ENCODE results near the gene PCSK5.

GRCh38 chr9:76358628-76359280 is 468.3 kb downstream of the PCSK5 start:
- TF ChIP-seq CTCF (IDR thresholded peaks at IDR 0.05; ENCODE audit: poor library complexity), result no peak
- TF ChIP-seq EZH2 (IDR thresholded peaks at IDR 0.05; ENCODE audit: borderline replicate concordance), result no peak
- no peak for TF ChIP-seq EZH2phosphoT487 (IDR thresholded peaks at IDR 0.05; ENCODE audit: low read depth, severe bottlenecking, unreplicated experiment)
